SJCRH30 (cell line): ENCODE data around the gene THBS1. TPM values are rescaled to one million over a fixed set of nuclear protein-coding genes. Genes with fewer than 3 reads are reported as not detected.

ENCODE experiments used
- DNase-seq, 2 experiments: peaks; one replicate each; pipeline ENCODE4 v3.0.0-alpha.2; 2015 to 2020
- H3K27ac ChIP-seq: fragments of 250-450 bp; sonication (Bioruptor Pico); 2 replicates; pipeline ENCODE4 v1.5.1; 2020; ENCODE audit warnings: mild to moderate bottlenecking, moderate library complexity
- H3K27me3 ChIP-seq: fragments of 250-450 bp; sonication (Bioruptor Pico); 2 replicates; pipeline ENCODE4 v1.5.1; 2020; ENCODE audit warnings: mild to moderate bottlenecking, moderate library complexity
- H3K36me3 ChIP-seq: fragments of 250-450 bp; sonication (Bioruptor Pico); 2 replicates; pipeline ENCODE4 v1.5.1; 2020; ENCODE audit warnings: mild to moderate bottlenecking, moderate library complexity
- H3K4me1 ChIP-seq: fragments of 250-450 bp; sonication (Bioruptor Pico); 2 replicates; pipeline ENCODE4 v1.5.1; 2020; ENCODE audit warnings: mild to moderate bottlenecking, moderate library complexity
- H3K4me3 ChIP-seq: fragments of 250-450 bp; sonication (Bioruptor Pico); 2 replicates; pipeline ENCODE4 v1.5.1; 2020; ENCODE audit warnings: mild to moderate bottlenecking, moderate library complexity
- H3K9me3 ChIP-seq: fragments of 250-450 bp; sonication (Bioruptor Pico); replicated peaks from 2 replicates; pipeline ENCODE4 v1.5.1; 2020; ENCODE audit warnings: mild to moderate bottlenecking, moderate library complexity
- total RNA-seq: library from RNA; depleted of rRNA; stranded (reverse); fragments of >200 nt; shearing (Covaris generic); gene quantifications from 2 replicates; pipeline ENCODE4 v1.2.3, GENCODE V29; 2014

Gene THBS1
- total RNA-seq, 1 experiment from 2014 or later: 24.4 TPM

DNA sequence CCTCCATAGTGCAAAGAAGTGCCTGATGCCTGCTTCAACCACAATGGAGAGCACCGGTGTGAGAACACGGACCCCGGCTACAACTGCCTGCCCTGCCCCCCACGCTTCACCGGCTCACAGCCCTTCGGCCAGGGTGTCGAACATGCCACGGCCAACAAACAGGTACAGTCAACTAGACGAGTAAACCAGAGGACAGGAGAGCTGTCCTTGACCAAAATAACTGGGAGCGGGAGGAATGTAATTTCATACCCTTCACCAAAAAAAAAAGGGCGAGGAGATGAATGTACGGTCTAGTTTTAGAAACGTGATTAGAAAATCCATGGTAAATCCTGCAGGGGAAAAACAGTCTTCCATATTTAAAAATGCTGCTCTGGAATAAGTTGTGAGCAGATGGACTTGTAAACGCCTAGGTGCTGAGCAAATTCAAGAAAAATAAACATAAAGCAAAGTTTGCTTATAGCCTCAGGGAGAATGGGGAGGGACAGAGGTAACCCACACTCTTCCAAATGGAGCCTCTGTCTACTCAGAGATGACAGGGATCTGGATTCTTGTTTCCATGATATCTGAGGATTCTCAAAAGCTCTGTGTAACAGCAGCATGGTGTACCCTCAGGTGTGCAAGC is 8.4 kb downstream of the THBS1 start:
- H3K27ac ChIP-seq: no peak overlapping the region
- H3K36me3 ChIP-seq: peaks cover 82% of the 10 kb centered on the region
- DNase-seq: no peak
- H3K27me3 ChIP-seq: no peaks in the 10 kb centered on the region
- H3K9me3 ChIP-seq: no peaks in the 10 kb centered on the region
- no peaks in the 10 kb centered on the region for H3K4me1 ChIP-seq
- no peak overlapping the region for H3K4me3 ChIP-seq

DNA sequence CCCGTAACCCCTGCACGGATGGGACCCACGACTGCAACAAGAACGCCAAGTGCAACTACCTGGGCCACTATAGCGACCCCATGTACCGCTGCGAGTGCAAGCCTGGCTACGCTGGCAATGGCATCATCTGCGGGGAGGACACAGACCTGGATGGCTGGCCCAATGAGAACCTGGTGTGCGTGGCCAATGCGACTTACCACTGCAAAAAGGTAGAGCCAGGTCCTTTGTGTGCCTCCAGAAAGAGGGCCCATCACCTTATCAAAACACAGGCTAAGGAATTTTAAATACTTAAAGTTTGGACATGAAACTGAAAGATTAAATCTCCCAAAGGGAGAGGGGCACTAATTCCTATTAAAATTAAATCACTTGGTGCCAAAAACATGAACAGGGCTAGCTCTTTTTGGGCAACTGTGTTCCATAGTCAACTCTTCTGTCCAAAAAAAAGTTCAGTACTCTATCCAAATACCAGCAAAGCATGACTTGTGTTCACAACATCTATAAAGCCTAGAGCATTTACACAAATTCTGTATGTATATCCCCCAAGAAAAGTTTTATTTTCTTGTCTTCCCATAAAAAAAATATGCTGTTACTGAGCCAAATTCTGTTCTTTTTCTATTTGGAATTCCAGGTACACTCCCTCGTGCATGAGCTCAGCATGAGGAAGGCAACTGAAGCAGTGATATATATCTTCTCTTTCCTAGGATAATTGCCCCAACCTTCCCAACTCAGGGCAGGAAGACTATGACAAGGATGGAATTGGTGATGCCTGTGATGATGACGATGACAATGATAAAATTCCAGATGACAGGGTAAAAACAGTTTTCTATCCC is 9.2 kb downstream of the THBS1 start:
- Histone ChIP-seq H3K9me3 (no peaks in the 10 kb centered on the region), H3K4me3 (no peak overlapping the region), H3K36me3 (peaks cover 82% of the 10 kb centered on the region), H3K27ac (no peak overlapping the region), H3K4me1 (no peaks in the 10 kb centered on the region), H3K27me3 (no peaks in the 10 kb centered on the region)
- no peak for DNase-seq

DNA sequence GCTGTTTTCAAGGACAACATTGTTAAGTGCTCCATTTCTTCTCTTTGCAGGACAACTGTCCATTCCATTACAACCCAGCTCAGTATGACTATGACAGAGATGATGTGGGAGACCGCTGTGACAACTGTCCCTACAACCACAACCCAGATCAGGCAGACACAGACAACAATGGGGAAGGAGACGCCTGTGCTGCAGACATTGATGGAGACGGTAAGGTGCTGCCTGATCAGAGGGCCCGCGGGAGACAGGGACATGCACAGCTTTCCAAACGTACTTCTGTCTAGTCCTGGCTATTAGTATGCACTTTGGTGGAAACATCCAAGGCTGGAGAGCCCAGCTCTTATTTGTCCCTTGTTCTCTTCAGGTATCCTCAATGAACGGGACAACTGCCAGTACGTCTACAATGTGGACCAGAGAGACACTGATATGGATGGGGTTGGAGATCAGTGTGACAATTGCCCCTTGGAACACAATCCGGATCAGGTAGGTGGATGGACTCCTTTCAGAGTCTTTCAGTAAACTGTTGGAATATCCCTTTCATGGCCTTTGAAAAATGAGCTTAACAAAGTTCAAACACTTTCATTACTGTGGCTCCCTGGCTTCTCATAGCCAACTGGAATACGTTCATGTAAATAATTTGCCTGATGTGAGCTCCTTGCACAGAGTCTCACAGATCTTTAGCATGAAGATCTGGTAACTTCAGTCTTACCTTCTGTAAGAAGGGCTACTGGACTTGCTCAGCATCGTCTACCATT is 10.4 kb downstream of the THBS1 start:
- no peaks in the 10 kb centered on the region for H3K4me1 ChIP-seq
- H3K4me3 ChIP-seq: no peak overlapping the region
- H3K9me3 ChIP-seq: no peaks in the 10 kb centered on the region
- no peaks in the 10 kb centered on the region for H3K27me3 ChIP-seq
- H3K27ac ChIP-seq: no peak overlapping the region
- DNase-seq: no peak
- H3K36me3 ChIP-seq: peaks cover 83% of the 10 kb centered on the region

DNA sequence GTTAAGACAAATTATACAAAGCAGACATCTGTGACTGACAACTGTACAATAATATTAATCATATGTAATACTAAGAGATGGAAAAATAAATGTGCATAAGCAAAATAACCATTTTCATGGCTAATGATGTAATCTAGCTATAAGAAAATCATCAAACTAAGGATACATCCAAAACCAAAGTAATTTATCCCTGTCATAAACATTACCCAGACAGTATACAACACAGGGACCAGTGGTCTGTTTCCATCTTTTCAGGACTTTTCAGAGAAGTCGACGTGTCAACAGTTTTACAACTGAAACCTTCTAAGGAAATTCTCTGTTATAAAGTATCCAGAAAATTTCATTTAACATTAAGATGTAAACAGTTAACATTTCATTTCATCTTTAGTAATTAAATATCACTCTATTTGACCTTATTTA is 11.0 kb downstream of the THBS1 start:
- H3K36me3 ChIP-seq: peaks cover 86% of the 10 kb centered on the region
- H3K27ac ChIP-seq: no peak overlapping the region
- H3K4me1 ChIP-seq: no peaks in the 10 kb centered on the region
- no peak for DNase-seq
- H3K4me3 ChIP-seq: no peak overlapping the region
- no peaks in the 10 kb centered on the region for H3K27me3 ChIP-seq
- H3K9me3 ChIP-seq: no peaks in the 10 kb centered on the region

DNA sequence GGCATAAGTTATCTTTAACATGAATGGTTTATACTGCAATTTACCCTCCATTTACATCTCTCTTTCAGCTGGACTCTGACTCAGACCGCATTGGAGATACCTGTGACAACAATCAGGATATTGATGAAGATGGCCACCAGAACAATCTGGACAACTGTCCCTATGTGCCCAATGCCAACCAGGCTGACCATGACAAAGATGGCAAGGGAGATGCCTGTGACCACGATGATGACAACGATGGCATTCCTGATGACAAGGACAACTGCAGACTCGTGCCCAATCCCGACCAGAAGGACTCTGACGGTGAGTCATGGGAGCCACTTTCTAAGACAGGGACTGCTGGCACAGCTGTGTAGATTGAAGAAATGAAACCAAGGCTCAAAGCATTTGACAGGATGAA is 11.6 kb downstream of the THBS1 start:
- Histone ChIP-seq H3K4me1 (no peaks in the 10 kb centered on the region), H3K27ac (no peak overlapping the region), H3K4me3 (no peak overlapping the region), H3K36me3 (peaks cover 84% of the 10 kb centered on the region), H3K9me3 (no peaks in the 10 kb centered on the region), H3K27me3 (no peaks in the 10 kb centered on the region)
- no peak for DNase-seq

DNA sequence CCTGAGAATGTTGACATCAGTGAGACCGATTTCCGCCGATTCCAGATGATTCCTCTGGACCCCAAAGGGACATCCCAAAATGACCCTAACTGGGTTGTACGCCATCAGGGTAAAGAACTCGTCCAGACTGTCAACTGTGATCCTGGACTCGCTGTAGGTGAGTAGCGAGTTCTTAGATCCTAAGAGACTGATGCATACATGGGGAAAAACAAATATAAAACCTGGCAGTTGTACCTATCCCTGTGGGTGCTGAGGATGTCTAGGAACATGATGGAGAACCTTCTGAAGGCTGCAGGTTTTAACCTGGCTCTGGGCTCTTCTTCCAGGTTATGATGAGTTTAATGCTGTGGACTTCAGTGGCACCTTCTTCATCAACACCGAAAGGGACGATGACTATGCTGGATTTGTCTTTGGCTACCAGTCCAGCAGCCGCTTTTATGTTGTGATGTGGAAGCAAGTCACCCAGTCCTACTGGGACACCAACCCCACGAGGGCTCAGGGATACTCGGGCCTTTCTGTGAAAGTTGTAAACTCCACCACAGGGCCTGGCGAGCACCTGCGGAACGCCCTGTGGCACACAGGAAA is 12.3 kb downstream of the THBS1 start:
- Histone ChIP-seq H3K27me3 (no peaks in the 10 kb centered on the region), H3K4me1 (no peaks in the 10 kb centered on the region), H3K9me3 (no peaks in the 10 kb centered on the region), H3K27ac (no peak overlapping the region), H3K4me3 (no peak overlapping the region), H3K36me3 (peaks cover 80% of the 10 kb centered on the region)
- DNase-seq: no peak

DNA sequence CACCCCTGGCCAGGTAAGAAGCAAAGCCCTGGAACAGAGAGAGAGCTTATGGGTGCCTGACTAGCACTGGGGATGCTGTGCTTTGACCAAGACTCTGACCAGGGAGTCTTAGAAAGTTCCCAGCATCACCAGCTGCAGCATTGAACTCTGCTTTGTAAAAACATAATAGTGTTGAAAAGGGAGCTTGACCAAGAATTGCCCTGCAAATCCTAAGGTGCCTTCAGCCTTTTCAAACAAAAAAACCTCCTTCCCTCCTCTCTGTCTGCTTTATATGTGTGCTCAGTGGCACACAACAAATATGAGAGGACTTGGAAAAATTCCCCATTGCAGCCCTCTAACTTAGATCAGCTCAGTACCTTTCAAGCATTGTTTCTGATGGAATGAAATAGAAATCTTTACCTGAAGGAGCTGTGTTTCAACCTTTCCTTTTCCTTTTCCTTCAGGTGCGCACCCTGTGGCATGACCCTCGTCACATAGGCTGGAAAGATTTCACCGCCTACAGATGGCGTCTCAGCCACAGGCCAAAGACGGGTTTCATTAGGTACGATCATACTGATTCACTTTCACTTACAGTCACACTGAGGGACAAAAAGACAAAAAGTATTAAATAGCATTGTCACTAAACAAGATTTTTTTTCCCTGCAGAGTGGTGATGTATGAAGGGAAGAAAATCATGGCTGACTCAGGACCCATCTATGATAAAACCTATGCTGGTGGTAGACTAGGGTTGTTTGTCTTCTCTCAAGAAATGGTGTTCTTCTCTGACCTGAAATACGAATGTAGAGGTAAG is 13.0 kb downstream of the THBS1 start:
- no peak overlapping the region for H3K27ac ChIP-seq
- no peak overlapping the region for H3K4me3 ChIP-seq
- no peaks in the 10 kb centered on the region for H3K9me3 ChIP-seq
- peaks cover 75% of the 10 kb centered on the region for H3K36me3 ChIP-seq
- no peak for DNase-seq
- no peaks in the 10 kb centered on the region for H3K27me3 ChIP-seq
- no peaks in the 10 kb centered on the region for H3K4me1 ChIP-seq

DNA sequence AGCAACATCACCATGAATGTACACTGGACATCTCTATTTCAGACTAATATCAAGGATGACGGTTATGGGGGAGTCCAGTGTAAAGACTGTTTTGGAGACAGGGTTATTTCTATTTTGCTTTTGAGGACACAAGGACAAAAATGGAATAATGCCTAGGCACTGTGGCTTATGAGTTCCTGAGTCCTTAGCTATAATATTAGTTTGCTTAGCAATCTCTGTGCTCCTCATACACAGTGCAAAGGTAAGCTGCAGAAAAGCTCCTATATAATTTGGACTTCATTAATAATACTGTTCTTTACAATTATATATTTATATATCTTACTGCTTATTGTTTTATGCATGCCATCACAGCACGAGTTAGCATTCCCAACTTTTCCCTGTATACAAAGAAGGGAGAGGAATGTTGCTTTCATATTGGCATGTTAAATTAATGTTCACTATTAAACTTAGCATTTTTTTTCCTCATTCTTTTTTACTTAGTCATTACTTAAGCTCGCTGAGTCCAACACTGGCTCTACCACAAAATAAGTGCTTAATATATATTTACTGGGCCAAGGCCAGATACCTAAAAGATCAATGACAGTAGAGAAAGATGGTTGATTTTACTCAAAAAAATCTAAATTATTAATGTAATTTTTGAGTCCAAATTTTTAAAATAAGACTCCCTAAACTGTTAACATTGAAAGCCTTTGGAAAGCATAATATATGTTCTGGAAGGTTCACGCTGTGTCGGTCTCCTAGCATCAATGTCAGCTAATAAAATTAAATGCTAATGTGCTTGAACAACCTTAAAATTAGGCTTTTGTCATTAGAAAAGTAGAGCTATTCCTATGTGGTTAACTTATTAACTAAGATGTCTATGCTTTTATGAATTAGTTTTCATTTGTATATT is 13.8 kb downstream of the THBS1 start:
- no peak overlapping the region for H3K4me3 ChIP-seq
- no peaks in the 10 kb centered on the region for H3K9me3 ChIP-seq
- H3K4me1 ChIP-seq: no peaks in the 10 kb centered on the region
- H3K27me3 ChIP-seq: no peaks in the 10 kb centered on the region
- no peak for DNase-seq
- peaks cover 70% of the 10 kb centered on the region for H3K36me3 ChIP-seq
- H3K27ac ChIP-seq: no peak overlapping the region

DNA sequence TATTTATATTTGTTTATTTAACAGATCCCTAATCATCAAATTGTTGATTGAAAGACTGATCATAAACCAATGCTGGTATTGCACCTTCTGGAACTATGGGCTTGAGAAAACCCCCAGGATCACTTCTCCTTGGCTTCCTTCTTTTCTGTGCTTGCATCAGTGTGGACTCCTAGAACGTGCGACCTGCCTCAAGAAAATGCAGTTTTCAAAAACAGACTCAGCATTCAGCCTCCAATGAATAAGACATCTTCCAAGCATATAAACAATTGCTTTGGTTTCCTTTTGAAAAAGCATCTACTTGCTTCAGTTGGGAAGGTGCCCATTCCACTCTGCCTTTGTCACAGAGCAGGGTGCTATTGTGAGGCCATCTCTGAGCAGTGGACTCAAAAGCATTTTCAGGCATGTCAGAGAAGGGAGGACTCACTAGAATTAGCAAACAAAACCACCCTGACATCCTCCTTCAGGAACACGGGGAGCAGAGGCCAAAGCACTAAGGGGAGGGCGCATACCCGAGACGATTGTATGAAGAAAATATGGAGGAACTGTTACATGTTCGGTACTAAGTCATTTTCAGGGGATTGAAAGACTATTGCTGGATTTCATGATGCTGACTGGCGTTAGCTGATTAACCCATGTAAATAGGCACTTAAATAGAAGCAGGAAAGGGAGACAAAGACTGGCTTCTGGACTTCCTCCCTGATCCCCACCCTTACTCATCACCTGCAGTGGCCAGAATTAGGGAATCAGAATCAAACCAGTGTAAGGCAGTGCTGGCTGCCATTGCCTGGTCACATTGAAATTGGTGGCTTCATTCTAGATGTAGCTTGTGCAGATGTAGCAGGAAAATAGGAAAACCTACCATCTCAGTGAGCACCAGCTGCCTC is 14.7 kb downstream of the THBS1 start:
- DNase-seq: no peak
- Histone ChIP-seq H3K27me3 (no peaks in the 10 kb centered on the region), H3K27ac (no peak overlapping the region), H3K4me3 (no peak overlapping the region), H3K4me1 (no peaks in the 10 kb centered on the region), H3K36me3 (peaks cover 63% of the 10 kb centered on the region), H3K9me3 (no peaks in the 10 kb centered on the region)

DNA sequence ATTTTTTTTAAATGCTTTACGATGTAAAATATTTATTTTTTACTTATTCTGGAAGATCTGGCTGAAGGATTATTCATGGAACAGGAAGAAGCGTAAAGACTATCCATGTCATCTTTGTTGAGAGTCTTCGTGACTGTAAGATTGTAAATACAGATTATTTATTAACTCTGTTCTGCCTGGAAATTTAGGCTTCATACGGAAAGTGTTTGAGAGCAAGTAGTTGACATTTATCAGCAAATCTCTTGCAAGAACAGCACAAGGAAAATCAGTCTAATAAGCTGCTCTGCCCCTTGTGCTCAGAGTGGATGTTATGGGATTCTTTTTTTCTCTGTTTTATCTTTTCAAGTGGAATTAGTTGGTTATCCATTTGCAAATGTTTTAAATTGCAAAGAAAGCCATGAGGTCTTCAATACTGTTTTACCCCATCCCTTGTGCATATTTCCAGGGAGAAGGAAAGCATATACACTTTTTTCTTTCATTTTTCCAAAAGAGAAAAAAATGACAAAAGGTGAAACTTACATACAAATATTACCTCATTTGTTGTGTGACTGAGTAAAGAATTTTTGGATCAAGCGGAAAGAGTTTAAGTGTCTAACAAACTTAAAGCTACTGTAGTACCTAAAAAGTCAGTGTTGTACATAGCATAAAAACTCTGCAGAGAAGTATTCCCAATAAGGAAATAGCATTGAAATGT is 15.6 kb downstream of the THBS1 start:
- no peak for DNase-seq
- Histone ChIP-seq H3K27ac (no peak overlapping the region), H3K27me3 (no peaks in the 10 kb centered on the region), H3K36me3 (peaks cover 55% of the 10 kb centered on the region), H3K4me3 (no peak overlapping the region), H3K4me1 (no peaks in the 10 kb centered on the region), H3K9me3 (no peaks in the 10 kb centered on the region)

DNA sequence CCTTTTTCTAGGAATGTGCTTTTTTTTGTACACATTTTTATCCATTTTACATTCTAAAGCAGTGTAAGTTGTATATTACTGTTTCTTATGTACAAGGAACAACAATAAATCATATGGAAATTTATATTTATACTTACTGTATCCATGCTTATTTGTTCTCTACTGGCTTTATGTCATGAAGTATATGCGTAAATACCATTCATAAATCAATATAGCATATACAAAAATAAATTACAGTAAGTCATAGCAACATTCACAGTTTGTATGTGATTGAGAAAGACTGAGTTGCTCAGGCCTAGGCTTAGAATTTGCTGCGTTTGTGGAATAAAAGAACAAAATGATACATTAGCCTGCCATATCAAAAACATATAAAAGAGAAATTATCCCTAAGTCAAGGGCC is 16.5 kb downstream of the THBS1 start:
- no peak overlapping the region for H3K27ac ChIP-seq
- H3K36me3 ChIP-seq: peaks cover 47% of the 10 kb centered on the region
- no peak for DNase-seq

DNA sequence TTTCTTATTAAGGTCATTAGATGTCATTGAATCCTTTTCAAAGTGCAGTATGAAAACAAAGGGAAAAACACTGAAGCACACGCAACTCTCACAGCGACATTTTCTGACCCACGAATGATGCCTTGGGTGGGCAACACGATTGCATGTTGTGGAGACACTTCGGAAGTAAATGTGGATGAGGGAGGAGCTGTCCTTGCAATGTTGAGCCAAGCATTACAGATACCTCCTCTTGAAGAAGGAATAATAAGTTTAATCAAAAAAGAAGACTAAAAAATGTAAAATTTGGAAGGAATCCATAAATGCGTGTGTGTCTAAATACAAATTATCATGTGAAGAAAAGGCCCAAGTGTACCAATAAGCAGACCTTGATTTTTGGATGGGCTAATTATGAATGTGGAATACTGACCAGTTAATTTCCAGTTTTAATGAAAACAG is 16.9 kb downstream of the THBS1 start:
- no peak for DNase-seq
- Histone ChIP-seq H3K27ac (no peak overlapping the region), H3K4me3 (no peak overlapping the region), H3K4me1 (no peaks in the 10 kb centered on the region), H3K9me3 (no peaks in the 10 kb centered on the region), H3K27me3 (no peaks in the 10 kb centered on the region), H3K36me3 (peaks cover 42% of the 10 kb centered on the region)

More for the DNA sequence above, 16.5 kb downstream of the THBS1 start:
- H3K4me1 ChIP-seq: no peaks in the 10 kb centered on the region
- no peaks in the 10 kb centered on the region for H3K27me3 ChIP-seq
- H3K4me3 ChIP-seq: no peak overlapping the region
- H3K9me3 ChIP-seq: no peaks in the 10 kb centered on the region
